ENCODE data around the gene CDH26. TPM values are rescaled to one million over a fixed set of nuclear protein-coding genes. Genes with fewer than 3 reads are reported as not detected.

CDH26 gene
- total RNA-seq, 1 donor from 2014 or later: not detected

GRCh38 chr20:59971428-59971827 is 13.2 kb downstream of the CDH26 start:
- Mint-ChIP-seq H3K36me3 (ENCODE audit: low read depth) (no peaks in the 10 kb centered on the region), H3K9me3 (ENCODE audit: low read depth) (peaks cover 2% of the 10 kb centered on the region), H3K27me3 (ENCODE audit: low read depth) (peaks cover 5% of the 10 kb centered on the region), H3K27ac (ENCODE audit: unreplicated experiment) (no peak overlapping the region), H3K4me3 (ENCODE audit: unreplicated experiment) (no peak overlapping the region), H3K4me1 (ENCODE audit: low read depth) (peaks cover 1% of the 10 kb centered on the region)
- TF ChIP-seq CTCF (IDR thresholded peaks at IDR 0.05): no peak
- DNase-seq (ENCODE audit: low spot score): no peak

- no peak for TF ChIP-seq CTCF (IDR thresholded peaks at IDR 0.05)
- no peak overlapping the region for H3K27ac Mint-ChIP-seq (ENCODE audit: unreplicated experiment)
- DNase-seq (ENCODE audit: low spot score): no peak
- H3K4me3 Mint-ChIP-seq (ENCODE audit: unreplicated experiment): no peak overlapping the region
- H3K4me1 Mint-ChIP-seq (ENCODE audit: low read depth): peaks cover 4% of the 10 kb centered on the region
- peaks cover 5% of the 10 kb centered on the region for H3K27me3 Mint-ChIP-seq (ENCODE audit: low read depth)
- H3K36me3 Mint-ChIP-seq (ENCODE audit: low read depth): no peaks in the 10 kb centered on the region
- peaks cover 2% of the 10 kb centered on the region for H3K9me3 Mint-ChIP-seq (ENCODE audit: low read depth)
Measured at GRCh38 chr20:59972037-59972801, 14.0 kb downstream of the CDH26 start.

GRCh38 chr20:59976156-59976782 is 18.0 kb downstream of the CDH26 start:
- H3K36me3 Mint-ChIP-seq (ENCODE audit: low read depth): no peaks in the 10 kb centered on the region
- DNase-seq (ENCODE audit: low spot score): no peak
- no peak overlapping the region for H3K27ac Mint-ChIP-seq (ENCODE audit: unreplicated experiment)
- no peak overlapping the region for H3K4me3 Mint-ChIP-seq (ENCODE audit: unreplicated experiment)
- no peak for TF ChIP-seq CTCF (IDR thresholded peaks at IDR 0.05)
- peaks cover 4% of the 10 kb centered on the region for H3K4me1 Mint-ChIP-seq (ENCODE audit: low read depth)
- H3K27me3 Mint-ChIP-seq (ENCODE audit: low read depth): peaks cover 3% of the 10 kb centered on the region
- H3K9me3 Mint-ChIP-seq (ENCODE audit: low read depth): peaks cover 5% of the 10 kb centered on the region

GRCh38 chr20:59977086-59977485 is 18.9 kb downstream of the CDH26 start:
- H3K27ac Mint-ChIP-seq (ENCODE audit: unreplicated experiment): no peak overlapping the region
- H3K4me1 Mint-ChIP-seq (ENCODE audit: low read depth): peaks cover 4% of the 10 kb centered on the region
- DNase-seq (ENCODE audit: low spot score): no peak
- no peaks in the 10 kb centered on the region for H3K27me3 Mint-ChIP-seq (ENCODE audit: low read depth)
- H3K9me3 Mint-ChIP-seq (ENCODE audit: low read depth): peaks cover 9% of the 10 kb centered on the region
- H3K4me3 Mint-ChIP-seq (ENCODE audit: unreplicated experiment): no peak overlapping the region
- no peaks in the 10 kb centered on the region for H3K36me3 Mint-ChIP-seq (ENCODE audit: low read depth)
- TF ChIP-seq CTCF (IDR thresholded peaks at IDR 0.05): no peak

- TF ChIP-seq CTCF (IDR thresholded peaks at IDR 0.05): no peak
- Mint-ChIP-seq H3K9me3 (ENCODE audit: low read depth) (peaks cover 9% of the 10 kb centered on the region), H3K27ac (ENCODE audit: unreplicated experiment) (no peak overlapping the region), H3K27me3 (ENCODE audit: low read depth) (no peaks in the 10 kb centered on the region), H3K4me3 (ENCODE audit: unreplicated experiment) (no peak overlapping the region), H3K4me1 (ENCODE audit: low read depth) (peaks cover 6% of the 10 kb centered on the region), H3K36me3 (ENCODE audit: low read depth) (no peaks in the 10 kb centered on the region)
- DNase-seq (ENCODE audit: low spot score): no peak
Measured at GRCh38 chr20:59983076-59983475, 24.9 kb downstream of the CDH26 start.

All from chondrocyte (in vitro differentiated cells).